ENCODE results near the gene RPS6KA2. TPM values are rescaled to one million over a fixed set of nuclear protein-coding genes. Genes with fewer than 3 reads are reported as not detected.

Gene RPS6KA2
- total RNA-seq, 4 donors from 2014 or later: 22.7 to 55.9 (median 40.6) TPM

GRCh38 chr6:166598441-166599138, 28.5 kb downstream of the RPS6KA2 start:
- no peak for TF ChIP-seq CTCF (IDR thresholded peaks at IDR 0.05)
- TF ChIP-seq POLR2A (IDR thresholded peaks at IDR 0.05): no peak
- peak; percentile 77 to 88 for DNase-seq (ENCODE audit: low spot score in 2 of 2)
- no peak overlapping the region for H3K4me3 ChIP-seq (ENCODE audit: low read depth, poor library complexity, severe bottlenecking)
- intact Hi-C loops (cut with DNase I; ENCODE audit: low total_unique reads): no loop called here
- WGBS, 2 donors: 71 to 74% methylated on average over 11 of the region's 11 CpGs

- TF ChIP-seq POLR2A (IDR thresholded peaks at IDR 0.05) (no peak), CTCF (IDR thresholded peaks at IDR 0.05) (no peak)
- intact Hi-C loops (cut with DNase I; ENCODE audit: low total_unique reads): no loop called here
- peak in 1 of 2 donors; percentile 56 for DNase-seq (ENCODE audit: low spot score in 2 of 2)
- WGBS, 2 donors: 84 to 85% methylated on average over 10 of the region's 10 CpGs
- no peak overlapping the region for H3K4me3 ChIP-seq (ENCODE audit: low read depth, poor library complexity, severe bottlenecking)
These were observed 29.2 kb downstream of the RPS6KA2 start for GRCh38 chr6:166597711-166598440.

- 88 to 90% methylated on average over 15 of the region's 15 CpGs for WGBS, 2 donors
- peak in 1 of 2 donors; percentile 76 for DNase-seq (ENCODE audit: low spot score in 2 of 2)
- no peak overlapping the region for H3K4me3 ChIP-seq (ENCODE audit: low read depth, poor library complexity, severe bottlenecking)
- intact Hi-C loops (cut with DNase I; ENCODE audit: low total_unique reads): no loop called here
- TF ChIP-seq CTCF (IDR thresholded peaks at IDR 0.05) (no peak), POLR2A (IDR thresholded peaks at IDR 0.05) (no peak)
These were observed 30.1 kb downstream of the RPS6KA2 start for GRCh38 chr6:166596776-166597507.

GRCh38 chr6:166595949-166596348, 31.1 kb downstream of the RPS6KA2 start:
- 90 to 94% methylated on average over 6 of the region's 6 CpGs for WGBS, 2 donors
- TF ChIP-seq CTCF (IDR thresholded peaks at IDR 0.05): no peak
- no peak overlapping the region for H3K4me3 ChIP-seq (ENCODE audit: low read depth, poor library complexity, severe bottlenecking)
- peak in 1 of 2 donors; percentile 67 for DNase-seq (ENCODE audit: low spot score in 2 of 2)
- intact Hi-C loops (cut with DNase I; ENCODE audit: low total_unique reads): no loop called here

- no peak for TF ChIP-seq CTCF (IDR thresholded peaks at IDR 0.05)
- no peak for TF ChIP-seq POLR2A (IDR thresholded peaks at IDR 0.05)
- WGBS, 2 donors: 80 to 82% methylated on average over 13 of the region's 13 CpGs
- H3K4me3 ChIP-seq (ENCODE audit: low read depth, poor library complexity, severe bottlenecking): no peak overlapping the region
- peak in 1 of 2 donors; percentile 60 for DNase-seq (ENCODE audit: low spot score in 2 of 2)
- intact Hi-C loops (cut with DNase I; ENCODE audit: low total_unique reads): no loop called here
These were observed 31.8 kb downstream of the RPS6KA2 start for GRCh38 chr6:166595061-166595780.
